Cerebellar nuclear complex (tissue), 1 donor: ENCODE measurements around the gene GID4.
A peak's percentile ranks its signal among the peaks of the same experiment; 100 is the strongest.

ENCODE experiments used
- DNase-seq, 2 experiments: peaks; one replicate each; lab custom pipeline; 2025; lab: John Stamatoyannopoulos, UW

Gene GID4

GRCh38 chr17:18017958-18018357 is 21.2 kb upstream of the GID4 start:
- no peak for DNase-seq

- no peak for DNase-seq
These were observed 20.7 kb upstream of the GID4 start for GRCh38 chr17:18018411-18018921.

DNA sequence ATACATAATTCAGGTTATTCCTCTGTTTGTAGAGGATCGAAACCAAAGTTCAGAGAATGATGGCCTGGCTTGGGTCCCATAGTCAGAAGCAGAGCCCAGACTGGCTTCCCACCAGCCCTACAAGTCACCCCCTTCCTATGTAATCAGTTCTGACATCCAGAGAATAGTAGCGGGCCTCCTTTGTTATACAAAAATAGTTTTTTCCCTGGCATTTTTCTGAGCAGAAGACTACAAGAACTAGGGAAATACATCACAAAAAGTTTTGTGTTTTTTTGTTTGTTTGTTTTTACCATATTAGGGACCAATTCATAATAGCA is 19.4 kb upstream of the GID4 start:
- no peak for DNase-seq

DNA sequence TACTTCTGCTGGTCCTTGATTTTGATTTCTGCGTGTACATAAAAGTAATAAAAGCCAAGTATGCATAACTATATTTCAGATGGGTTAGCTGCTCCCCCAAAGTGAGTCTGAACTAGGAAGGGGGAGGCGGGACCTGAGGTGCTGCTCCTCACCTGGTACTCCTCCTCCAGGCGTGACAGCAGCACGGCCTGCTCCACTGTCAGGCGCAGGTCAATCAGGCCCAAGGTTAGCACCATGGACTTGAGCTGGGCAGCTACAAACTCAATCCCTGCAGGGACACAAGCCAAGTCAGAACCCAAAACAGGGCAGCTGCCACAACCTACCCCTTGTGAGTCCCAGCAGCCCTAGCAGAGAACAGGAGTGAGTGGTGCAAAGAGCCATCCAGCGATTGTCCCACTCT is 18.2 kb upstream of the GID4 start:
- no peak for DNase-seq

- DNase-seq = no peak
These were observed 17.8 kb upstream of the GID4 start for GRCh38 chr17:18021372-18021771.

GRCh38 chr17:18025241-18025944 is 13.8 kb upstream of the GID4 start:
- DNase-seq = no peak

DNA sequence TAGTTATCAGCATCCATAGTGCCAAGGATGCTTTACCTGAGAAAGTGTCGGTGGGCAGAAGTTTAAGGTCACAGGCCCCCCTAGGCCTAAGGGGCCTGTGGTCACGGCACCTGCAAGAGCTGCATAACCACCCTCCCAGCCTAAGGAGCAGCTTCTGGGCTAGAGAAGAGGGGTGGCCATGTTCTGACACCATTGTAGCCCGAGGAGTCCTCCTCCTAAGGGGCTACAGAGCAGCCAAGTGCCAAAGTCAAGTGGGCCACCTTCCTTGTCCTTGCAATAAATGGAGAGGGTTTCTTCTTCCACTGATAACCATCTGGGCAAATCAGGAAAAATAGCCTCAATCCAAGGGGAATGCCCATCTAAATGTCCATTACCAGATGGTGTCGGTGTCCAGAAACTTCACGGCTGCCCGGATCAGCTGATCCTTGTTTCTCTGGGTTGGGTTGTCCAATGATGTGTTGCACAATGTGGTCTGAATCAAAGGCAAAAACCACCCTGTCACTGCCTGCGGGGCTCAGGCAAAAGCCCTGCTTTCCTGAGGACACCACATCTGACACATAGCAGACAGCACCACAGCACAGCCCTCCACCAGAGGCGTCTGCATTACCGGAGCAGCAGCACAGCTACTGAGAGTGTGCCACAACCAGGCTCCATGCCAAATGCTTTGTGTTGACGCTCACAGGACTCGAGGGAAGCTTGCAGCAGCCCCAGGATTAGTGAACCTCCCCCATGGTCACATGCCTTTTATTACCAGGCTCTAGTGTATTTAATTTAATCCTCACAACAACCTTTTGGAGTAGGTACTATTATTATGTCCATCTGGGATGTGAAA is 13.0 kb upstream of the GID4 start:
- no peak for DNase-seq

GRCh38 chr17:18027280-18027679 is 11.9 kb upstream of the GID4 start:
- DNase-seq = no peak

DNA sequence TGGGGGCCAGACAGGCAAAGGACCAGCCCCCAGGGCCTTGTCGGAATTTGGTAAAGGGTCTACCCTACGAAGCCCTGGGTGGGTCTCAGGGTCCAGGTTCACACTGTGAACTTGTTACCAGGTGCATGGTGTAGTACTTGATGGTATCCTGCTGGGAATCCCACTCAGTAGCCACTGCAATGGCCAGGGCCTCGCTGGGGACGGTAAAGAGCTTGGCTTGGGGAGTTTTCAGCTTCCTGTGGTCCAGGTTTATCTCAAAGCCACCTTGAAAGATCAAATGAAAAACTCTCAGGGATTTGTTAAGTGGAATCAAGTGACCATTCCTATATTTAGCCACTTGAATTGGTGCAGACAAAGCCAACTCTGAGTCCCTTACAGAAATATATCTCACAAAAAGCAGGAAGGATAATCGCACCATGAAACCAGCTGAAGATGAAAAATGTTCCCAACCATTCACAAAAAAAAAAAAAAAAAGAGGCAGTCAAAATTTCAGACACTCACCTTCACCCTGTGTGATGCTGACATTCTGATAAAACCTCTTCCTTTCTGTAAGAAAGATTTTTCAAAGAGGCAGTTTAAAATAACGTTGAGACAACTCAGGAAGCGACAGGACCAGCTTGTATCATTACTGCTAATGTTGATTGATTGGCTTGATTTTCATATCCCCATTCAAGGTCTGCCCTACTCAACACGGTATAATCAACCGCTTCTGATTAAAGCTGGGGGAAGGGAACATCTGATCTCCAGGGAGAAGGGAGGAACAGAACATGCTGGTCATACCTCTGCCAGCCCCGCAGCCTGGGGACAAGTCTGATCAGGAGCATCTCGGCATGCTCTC is 10.9 kb upstream of the GID4 start:
- DNase-seq = no peak

DNA sequence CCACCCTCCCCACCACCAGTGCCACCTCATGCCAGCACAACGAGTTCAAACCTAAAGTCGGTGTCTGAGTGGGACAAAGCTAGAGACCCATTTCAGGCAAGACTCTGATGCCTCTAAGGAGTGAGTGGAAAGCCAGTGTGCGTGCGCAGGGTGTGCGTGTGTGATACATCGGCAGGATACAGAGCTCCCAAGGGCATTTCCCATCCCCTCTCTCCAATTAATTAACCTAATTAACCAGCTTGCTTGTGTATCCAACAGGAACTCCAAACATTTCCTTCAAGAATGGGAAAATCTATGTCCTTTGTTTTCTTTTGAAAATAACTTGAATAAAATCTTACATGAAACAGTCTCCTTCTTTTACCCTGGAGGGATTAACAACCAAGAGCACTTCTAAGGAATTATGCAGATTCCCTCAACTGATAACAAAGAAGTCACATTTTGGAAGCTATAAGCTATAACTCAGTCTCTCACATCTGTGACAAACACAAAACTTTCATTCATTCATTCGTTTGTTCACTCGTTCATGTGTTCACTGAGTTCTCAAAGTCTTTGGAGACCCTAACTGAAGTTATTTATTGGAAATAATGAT is 10.2 kb upstream of the GID4 start:
- no peak for DNase-seq

GRCh38 chr17:18031955-18032354 is 7.3 kb upstream of the GID4 start:
- DNase-seq = no peak

DNA sequence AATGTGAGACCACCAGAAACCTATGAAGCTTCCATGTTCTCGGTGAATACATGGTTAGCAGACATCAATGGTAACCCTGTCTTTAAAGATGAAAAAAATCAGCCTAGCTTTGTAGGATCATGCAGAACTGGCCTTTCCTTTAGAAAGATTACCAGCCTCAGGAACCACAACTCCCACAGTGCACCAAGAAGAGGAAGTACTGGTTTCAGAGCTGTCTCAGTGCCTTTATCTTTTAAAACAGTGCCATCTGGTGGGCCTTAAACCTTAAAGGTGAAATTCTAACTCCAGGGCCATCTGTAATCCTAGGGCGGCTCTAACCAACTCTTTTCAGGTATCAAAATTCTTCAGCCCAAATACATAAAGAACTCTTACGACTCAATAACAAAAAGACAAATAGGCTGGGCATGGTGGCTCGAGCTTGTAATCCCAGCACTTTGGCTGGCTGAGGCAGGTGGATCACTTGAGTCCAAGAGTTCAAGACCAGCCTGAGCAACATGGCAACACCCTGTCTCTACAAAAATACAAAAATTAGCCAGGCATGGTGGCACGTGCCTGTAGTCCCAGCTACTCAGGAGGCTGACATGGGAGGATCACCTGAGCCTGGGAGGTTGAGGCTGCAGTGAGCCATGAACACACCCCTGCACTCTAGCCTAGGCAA is 5.6 kb upstream of the GID4 start:
- peak in 1 of 2 experiments; percentile 55 for DNase-seq

DNA sequence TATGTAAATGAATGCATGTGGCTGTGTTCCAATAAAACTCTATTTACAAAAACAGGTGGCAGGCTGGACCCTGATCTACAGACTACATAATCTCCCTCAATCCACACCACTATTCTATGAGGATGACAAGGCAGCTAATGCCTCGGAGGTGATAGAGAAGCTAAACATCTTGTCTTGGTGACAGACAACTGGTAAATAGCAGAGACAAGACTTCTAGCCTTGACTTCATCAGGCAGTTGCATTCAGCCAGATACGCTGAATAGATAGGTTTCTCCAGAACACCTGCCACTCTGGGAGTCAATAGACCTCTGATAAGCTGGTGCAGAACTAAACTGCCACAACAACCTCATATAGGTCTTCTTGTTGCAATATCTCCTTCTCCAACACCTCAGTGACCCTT is 3.5 kb upstream of the GID4 start:
- no peak for DNase-seq

DNA sequence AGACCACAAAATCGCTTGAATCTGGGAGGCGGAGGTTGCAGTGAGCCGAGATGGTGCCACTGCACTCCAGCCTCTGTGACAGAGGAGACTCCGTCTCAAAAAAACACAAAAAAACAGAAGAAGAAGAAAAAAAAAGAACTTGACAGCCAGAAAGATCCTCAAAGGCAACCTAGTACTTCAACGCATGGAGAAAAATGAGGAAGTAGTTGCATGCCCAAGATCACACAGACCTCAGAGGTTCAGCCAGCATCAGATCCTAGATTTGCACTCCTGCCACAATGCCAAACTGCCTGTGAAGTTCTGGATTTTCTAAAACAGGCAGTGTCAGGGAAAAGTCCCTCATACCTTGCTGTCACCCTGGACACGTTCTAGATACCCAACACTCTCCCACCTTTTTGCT is 1.7 kb upstream of the GID4 start:
- no peak for DNase-seq

DNA sequence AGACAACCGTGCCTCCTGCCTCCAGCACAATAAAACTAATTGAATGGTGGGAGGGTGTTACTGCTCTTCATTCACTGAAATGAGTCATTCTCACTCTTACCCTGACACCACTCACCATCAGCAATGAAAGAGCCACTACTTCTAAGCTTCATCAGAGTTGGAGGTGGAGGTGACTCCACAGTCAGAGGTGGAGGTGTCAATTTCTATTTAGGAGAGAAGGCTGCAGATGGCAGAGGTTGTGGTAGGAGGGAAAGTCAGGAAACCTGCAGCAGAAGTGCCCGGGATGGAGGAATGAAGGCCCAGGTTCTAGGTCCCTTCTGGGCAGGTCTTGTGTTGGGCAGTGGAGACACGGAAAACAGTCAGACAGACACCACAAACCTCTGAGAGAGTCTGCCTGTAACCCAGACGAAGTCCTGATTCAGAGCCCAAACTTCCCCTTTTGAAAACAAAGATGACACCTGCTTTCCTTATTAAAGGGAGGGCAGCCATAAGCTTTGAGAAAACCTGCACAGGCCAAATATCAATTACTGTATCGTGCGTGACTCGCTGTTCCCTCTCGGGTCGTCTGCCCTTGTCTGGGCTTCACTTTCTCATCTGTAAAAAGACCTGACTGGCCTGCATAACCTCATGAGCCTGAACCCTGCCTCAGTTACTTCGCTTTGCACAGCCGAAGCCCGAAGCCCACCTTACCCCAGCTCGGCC is 908 bp upstream of the GID4 start:
- no peak for DNase-seq

GRCh38 chr17:18039535-18040260 is 490 bp downstream of the GID4 start:
- no peak for DNase-seq

- no peak for DNase-seq
These were observed 1.2 kb downstream of the GID4 start for GRCh38 chr17:18040261-18040858.

GRCh38 chr17:18041776-18042175 is 2.6 kb downstream of the GID4 start:
- DNase-seq = no peak

GRCh38 chr17:18042983-18043382 is 3.8 kb downstream of the GID4 start:
- DNase-seq = no peak

GRCh38 chr17:18043491-18043890 is 4.3 kb downstream of the GID4 start:
- DNase-seq = no peak
